ENCODE measurements around the gene ZNF594.

DNA sequence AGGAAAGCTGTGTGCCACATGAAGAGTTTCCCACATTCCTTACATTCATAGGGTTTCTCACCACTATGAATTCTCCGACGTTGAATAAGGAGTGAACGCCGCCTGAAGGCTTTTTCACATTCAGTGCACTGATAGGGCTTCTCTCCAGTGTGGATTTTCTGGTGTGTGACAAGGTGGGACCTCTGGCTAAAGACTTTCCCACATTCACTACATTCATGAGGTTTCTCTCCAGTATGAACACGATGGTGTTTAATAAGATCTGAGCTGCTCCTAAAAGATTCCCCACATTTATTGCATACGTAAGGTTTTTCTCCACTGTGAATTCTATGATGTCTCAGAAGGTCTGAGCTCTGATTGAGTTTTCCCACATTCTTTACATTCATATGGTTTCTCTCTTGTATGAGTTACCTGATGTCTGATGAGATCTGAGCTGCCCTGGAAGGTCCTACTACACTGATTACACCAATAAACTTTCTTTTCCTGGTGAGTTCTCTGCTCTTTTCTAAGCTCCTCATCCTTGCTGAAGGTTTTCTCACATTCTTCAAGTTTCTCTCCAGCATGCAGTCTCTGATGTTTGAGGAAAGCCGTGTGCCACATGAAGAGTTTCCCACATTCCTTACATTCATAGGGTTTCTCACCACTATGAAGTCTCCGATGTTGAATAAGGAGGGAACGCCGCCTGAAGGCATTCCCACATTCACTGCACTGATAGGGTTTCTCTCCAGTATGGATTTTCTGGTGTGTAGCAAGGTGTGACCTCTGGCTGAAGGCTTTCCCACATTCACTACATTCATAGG is 10.0 kb downstream of the ZNF594 start:
- no peak for TF ChIP-seq CTCF (IDR thresholded peaks at IDR 0.05; ENCODE audit: low read length)
- no peak for TF ChIP-seq EZH2 (IDR thresholded peaks at IDR 0.05; ENCODE audit: borderline replicate concordance, low read length)
